HEK293 (cell line): ENCODE measurements around the gene CYP27C1.

Experiments used
- BCL11B ChIP-seq: fragments of 450-650 bp; formaldehyde crosslinking; IDR thresholded peaks from 2 replicates; pipeline ENCODE4 v1.5.1; 2016; ENCODE audit warnings: low read depth, missing biosample characterization, missing genetic modification characterization
- GLI4 ChIP-seq: fragments of 450-650 bp; formaldehyde crosslinking; IDR thresholded peaks from 2 replicates; pipeline ENCODE4 v1.5.1; 2016; ENCODE audit warnings: missing biosample characterization, missing genetic modification characterization
- OVOL3 ChIP-seq: fragments of 450-650 bp; formaldehyde crosslinking; IDR thresholded peaks from 2 replicates; pipeline ENCODE4 v1.5.1; 2016; ENCODE audit warnings: missing biosample characterization, missing genetic modification characterization
- PBX3 ChIP-seq: sonication (generic); formaldehyde crosslinking; IDR thresholded peaks from 2 replicates; pipeline ENCODE4 v1.8.1; 2022; ENCODE audit warnings: mild to moderate bottlenecking, moderate library complexity, missing genetic modification reagents
- ZBTB20 ChIP-seq: fragments of 450-650 bp; formaldehyde crosslinking; IDR thresholded peaks from 2 replicates; pipeline ENCODE4 v1.5.1; 2016; ENCODE audit warnings: missing biosample characterization, missing genetic modification characterization
- ZNF24 ChIP-seq: fragments of 450-650 bp; formaldehyde crosslinking; IDR thresholded peaks from 2 replicates; pipeline ENCODE4 v1.5.1; 2016; ENCODE audit warnings: missing biosample characterization, missing genetic modification characterization
- ZNF521 ChIP-seq: fragments of 450-650 bp; formaldehyde crosslinking; IDR thresholded peaks from 2 replicates; pipeline ENCODE4 v1.5.1; 2017; ENCODE audit warnings: missing biosample characterization, mild to moderate bottlenecking, missing genetic modification characterization
- TF ChIP-seq, protein P1 (sequence below): fragments of 450-650 bp; formaldehyde crosslinking; IDR thresholded peaks from 2 replicates; pipeline ENCODE4 v1.5.1; 2016; ENCODE audit warnings: missing biosample characterization, missing genetic modification characterization

- TF ChIP-seq, protein P1, sequence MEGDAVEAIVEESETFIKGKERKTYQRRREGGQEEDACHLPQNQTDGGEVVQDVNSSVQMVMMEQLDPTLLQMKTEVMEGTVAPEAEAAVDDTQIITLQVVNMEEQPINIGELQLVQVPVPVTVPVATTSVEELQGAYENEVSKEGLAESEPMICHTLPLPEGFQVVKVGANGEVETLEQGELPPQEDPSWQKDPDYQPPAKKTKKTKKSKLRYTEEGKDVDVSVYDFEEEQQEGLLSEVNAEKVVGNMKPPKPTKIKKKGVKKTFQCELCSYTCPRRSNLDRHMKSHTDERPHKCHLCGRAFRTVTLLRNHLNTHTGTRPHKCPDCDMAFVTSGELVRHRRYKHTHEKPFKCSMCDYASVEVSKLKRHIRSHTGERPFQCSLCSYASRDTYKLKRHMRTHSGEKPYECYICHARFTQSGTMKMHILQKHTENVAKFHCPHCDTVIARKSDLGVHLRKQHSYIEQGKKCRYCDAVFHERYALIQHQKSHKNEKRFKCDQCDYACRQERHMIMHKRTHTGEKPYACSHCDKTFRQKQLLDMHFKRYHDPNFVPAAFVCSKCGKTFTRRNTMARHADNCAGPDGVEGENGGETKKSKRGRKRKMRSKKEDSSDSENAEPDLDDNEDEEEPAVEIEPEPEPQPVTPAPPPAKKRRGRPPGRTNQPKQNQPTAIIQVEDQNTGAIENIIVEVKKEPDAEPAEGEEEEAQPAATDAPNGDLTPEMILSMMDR (tag by site-specific recombination), result no peak
- no peak for TF ChIP-seq OVOL3 (tag by site-specific recombination)
- no peak for TF ChIP-seq ZNF521 (tag by site-specific recombination)
- no peak for TF ChIP-seq BCL11B (tag by site-specific recombination)
- TF ChIP-seq GLI4 (tag by site-specific recombination), result no peak
- TF ChIP-seq ZBTB20 (tag by site-specific recombination), result no peak
- TF ChIP-seq ZNF24 (tag by site-specific recombination), result no peak
- no peak for TF ChIP-seq PBX3
These were observed 57.6 kb downstream of the CYP27C1 start for GRCh38 chr2:127162261-127163089.
